MM.1S (cell line): ENCODE results near the gene PAGE2B.

Experiments
- DNase-seq: peaks from one replicate; pipeline ENCODE4 v3.0.0-alpha.2; 2015
- H2AFZ ChIP-seq: fragments of 300-600 bp; sonication (generic); 2 replicates; pipeline ENCODE4 v1.6.0; 2016; ENCODE audit warnings: antibody characterized with exemption, low read length
- H3F3A ChIP-seq: fragments of 300-600 bp; sonication (generic); 2 replicates; pipeline ENCODE4 v1.6.1; 2016; ENCODE audit warnings: mild to moderate bottlenecking, antibody characterized with exemption, low read length, moderate library complexity, mixed read lengths; ENCODE audit not compliant: insufficient read depth
- H3K27ac ChIP-seq: fragments of 300-600 bp; sonication (generic); 2 replicates; pipeline ENCODE4 v1.5.1; 2016; ENCODE audit warnings: mild to moderate bottlenecking, low read length
- H3K27me3 ChIP-seq: fragments of 300-600 bp; sonication (generic); replicated peaks from 2 replicates; pipeline ENCODE4 v1.6.0; 2016; ENCODE audit warnings: low read length; ENCODE audit not compliant: insufficient read depth
- H3K36me3 ChIP-seq: fragments of 300-600 bp; sonication (generic); replicated peaks from 2 replicates; pipeline ENCODE4 v1.6.1; 2016; ENCODE audit warnings: mild to moderate bottlenecking, low read length, mixed read lengths; ENCODE audit not compliant: insufficient read depth
- H3K4me1 ChIP-seq: fragments of 300-600 bp; sonication (generic); 2 replicates; pipeline ENCODE4 v1.6.1; 2016; ENCODE audit warnings: low read length, mixed read lengths
- H3K4me2 ChIP-seq: fragments of 300-600 bp; sonication (generic); 2 replicates; pipeline ENCODE4 v1.6.0; 2016; ENCODE audit warnings: low read depth, low read length
- H3K4me3 ChIP-seq: fragments of 300-600 bp; sonication (generic); 2 replicates; pipeline ENCODE4 v1.5.1; 2016; ENCODE audit warnings: low read length, mixed read lengths
- H3K79me2 ChIP-seq: fragments of 300-600 bp; sonication (generic); 2 replicates; pipeline ENCODE4 v1.6.1; 2016; ENCODE audit warnings: mixed run types, low read length, mixed read lengths
- H3K9ac ChIP-seq: fragments of 300-600 bp; sonication (generic); 2 replicates; pipeline ENCODE4 v1.6.1; 2016; ENCODE audit warnings: low read length, mixed read lengths
- H3K9me2 ChIP-seq: fragments of 300-600 bp; sonication (generic); replicated peaks from 2 replicates; pipeline ENCODE4 v1.6.1; 2016; ENCODE audit warnings: mild to moderate bottlenecking, low read length, mixed read lengths; ENCODE audit not compliant: insufficient read depth
- H3K9me3 ChIP-seq: fragments of 300-600 bp; sonication (generic); replicated peaks from 2 replicates; pipeline ENCODE4 v1.6.1; 2016; ENCODE audit warnings: mild to moderate bottlenecking, low read length, mixed read lengths; ENCODE audit not compliant: insufficient read depth
- H4K20me1 ChIP-seq: fragments of 300-600 bp; sonication (generic); 2 replicates; pipeline ENCODE4 v1.6.1; 2016; ENCODE audit warnings: mild to moderate bottlenecking, low read length, moderate library complexity, mixed read lengths; ENCODE audit not compliant: insufficient read depth
- CTCF ChIP-seq: fragments of 300-600 bp; sonication (generic); IDR thresholded peaks from 2 replicates; pipeline ENCODE4 v1.5.1; 2016; ENCODE audit warnings: antibody characterized with exemption, low read length, mixed read lengths
- EZH2 ChIP-seq: fragments of 300-600 bp; sonication (generic); optimal IDR thresholded peaks from 2 replicates; pipeline ENCODE3; 2017; ENCODE audit warnings: low read depth, mild to moderate bottlenecking, antibody characterized with exemption, low read length, mixed read lengths
- EZH2phosphoT487 ChIP-seq: fragments of 300-600 bp; sonication (generic); IDR thresholded peaks from 2 replicates; pipeline ENCODE4 v1.6.1; 2018; ENCODE audit warnings: antibody characterized with exemption, low read length

PAGE2B gene

GRCh38 chrX:55074851-55075467 lies at the start of gene PAGE2B:
PAGE2B (plus strand) TSS chrX:55075030; CDS start chrX:55076042, 1,012 bp downstream.
- TF ChIP-seq EZH2 (no peak), EZH2phosphoT487 (no peak), CTCF (no peak)
- no peak within 1 kb of the TSS for H3K4me2 ChIP-seq
- no peaks in the 10 kb centered on the region for H3K4me1 ChIP-seq
- H3K9me3 ChIP-seq = no peaks in the 10 kb centered on the region
- no peak within 1 kb of the TSS for H2AFZ ChIP-seq
- no peaks in the 10 kb centered on the region for H3K27me3 ChIP-seq
- no peaks in the 10 kb centered on the region for H3F3A ChIP-seq
- no peak within 1 kb of the TSS for H3K9ac ChIP-seq
- H3K27ac ChIP-seq = no peak within 1 kb of the TSS
- no peak for DNase-seq
- H3K9me2 ChIP-seq = no peaks in the 10 kb centered on the region
- no peaks in the 10 kb centered on the region for H3K36me3 ChIP-seq
- H4K20me1 ChIP-seq = no peaks in the 10 kb centered on the region
- H3K79me2 ChIP-seq = no peaks in the 10 kb centered on the region
- no peak within 1 kb of the TSS for H3K4me3 ChIP-seq

DNA sequence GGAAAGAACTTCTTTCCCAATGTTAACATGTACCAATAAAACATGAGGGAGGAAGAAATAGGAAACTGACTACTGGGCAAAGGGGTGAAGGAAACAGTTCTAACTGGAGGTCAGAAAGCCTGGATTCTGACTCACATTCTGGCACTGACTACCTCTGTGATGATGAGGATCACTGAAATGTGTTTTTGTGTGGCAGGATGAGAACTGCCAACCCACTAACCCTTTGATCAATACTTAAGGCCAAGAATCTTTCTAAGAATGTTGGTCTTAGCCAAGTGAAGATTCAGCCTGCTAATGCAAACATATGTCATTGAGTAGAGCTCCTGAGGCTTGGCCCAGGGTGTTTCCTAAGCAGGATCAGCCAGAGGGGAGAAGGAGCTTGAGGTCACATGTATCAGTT lies 48.7 kb upstream of the PAGE2B start:
- Histone ChIP-seq H2AFZ (no peak overlapping the region), H3K4me3 (no peak overlapping the region), H3K36me3 (no peaks in the 10 kb centered on the region), H3K4me1 (no peaks in the 10 kb centered on the region), H3K9ac (no peak overlapping the region), H4K20me1 (no peaks in the 10 kb centered on the region), H3K4me2 (no peak overlapping the region), H3K9me3 (no peaks in the 10 kb centered on the region), H3K9me2 (no peaks in the 10 kb centered on the region), H3K79me2 (no peaks in the 10 kb centered on the region), H3F3A (no peaks in the 10 kb centered on the region), H3K27me3 (no peaks in the 10 kb centered on the region), H3K27ac (no peak overlapping the region)
- TF ChIP-seq EZH2phosphoT487 (no peak), EZH2 (no peak), CTCF (no peak)
- no peak for DNase-seq

DNA sequence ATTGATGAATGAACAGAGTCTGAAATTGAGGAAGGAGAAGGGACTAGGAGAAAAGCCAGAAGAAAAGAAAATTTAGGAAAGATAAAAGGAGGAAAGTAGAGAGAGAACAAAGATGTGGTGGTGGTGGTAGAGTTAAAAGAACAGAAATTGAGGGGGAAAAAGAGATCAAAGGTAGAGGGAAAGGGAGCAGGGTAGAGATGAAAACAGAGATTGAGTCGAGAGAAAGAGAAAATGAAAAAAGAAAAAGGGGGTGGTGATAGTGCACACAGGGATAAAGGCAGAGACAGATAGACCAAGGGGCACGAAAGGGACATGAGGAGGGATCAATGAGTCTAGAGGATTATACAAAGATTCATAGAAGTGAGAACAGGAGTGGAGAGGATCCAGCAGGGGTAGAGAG lies 48.0 kb upstream of the PAGE2B start:
- no peak overlapping the region for H2AFZ ChIP-seq
- H3K9me3 ChIP-seq = no peaks in the 10 kb centered on the region
- H3K27ac ChIP-seq = no peak overlapping the region
- no peak overlapping the region for H3K4me2 ChIP-seq
- TF ChIP-seq CTCF (no peak), EZH2 (no peak), EZH2phosphoT487 (no peak)
- no peaks in the 10 kb centered on the region for H3K79me2 ChIP-seq
- no peaks in the 10 kb centered on the region for H3K36me3 ChIP-seq
- no peaks in the 10 kb centered on the region for H3K9me2 ChIP-seq
- H3F3A ChIP-seq = no peaks in the 10 kb centered on the region
- no peaks in the 10 kb centered on the region for H4K20me1 ChIP-seq
- no peaks in the 10 kb centered on the region for H3K4me1 ChIP-seq
- no peak overlapping the region for H3K4me3 ChIP-seq
- no peaks in the 10 kb centered on the region for H3K27me3 ChIP-seq
- DNase-seq = no peak
- no peak overlapping the region for H3K9ac ChIP-seq
